Left colon (tissue), 2 donors: ENCODE data around the gene MSANTD3. TPM values are rescaled to one million over a fixed set of nuclear protein-coding genes. Genes with fewer than 3 reads are reported as not detected.

ENCODE experiments used
- ATAC-seq: fragments of 200-7000 bp; cut with Tn5 transposase; one replicate; pipeline ENCODE4 v1.9.1; 2020; ENCODE audit warnings: mild to moderate bottlenecking, moderate library complexity
- DNase-seq, 2 donors: peaks; one replicate each; pipeline ENCODE4 v3.0.0-alpha.2; 2020
- intact Hi-C, 2 donors: fragments of 100-400 bp; cut with DNase I in 1 of 2; cut with micrococcal nuclease in 1 of 2; formaldehyde crosslinking; loops; one replicate each; pipeline versions ENCODE4 v1.11.2 to v1.14.0; 2022; cut with DNase I, micrococcal nuclease
- total RNA-seq, 2 donors: library from RNA; stranded (reverse); fragmentation: NEBNext Ultra II Directional; extraction: Animal tissue kit (Norgen Biotek cat#: 25700); gene quantifications; one replicate each; pipeline ENCODE4 v1.2.1, GENCODE V29; 2021
- donor health status: DM: no; HTN: no; CAD: no.
- donor health status: DM: yes; HTN: yes; CAD: no.

MSANTD3 gene
- total RNA-seq, 2 donors from 2014 or later, result 9.2 to 9.8 TPM

DNA sequence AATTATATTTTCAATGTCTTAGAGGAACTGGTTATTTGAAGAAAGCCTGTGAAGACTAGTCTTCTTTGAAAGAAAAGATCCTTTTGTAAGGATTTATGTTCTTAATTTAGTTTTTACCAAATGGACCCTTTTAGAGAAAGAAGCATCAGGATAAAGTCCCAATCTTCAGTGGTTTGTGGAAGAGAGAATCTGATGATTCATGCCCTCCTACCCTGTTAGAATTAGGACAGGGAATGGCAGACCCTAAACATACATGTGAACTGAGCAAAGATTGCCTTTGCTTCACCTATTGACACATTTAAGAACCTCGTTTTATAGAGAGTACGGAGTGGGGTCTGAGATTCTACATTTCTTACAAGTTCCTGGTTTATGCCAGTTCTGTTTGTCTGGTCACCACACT, 26.0 kb downstream of the MSANTD3 start:
- ATAC-seq (no peak), DNase-seq (no peak)
- intact Hi-C loops, result no loop called here

DNA sequence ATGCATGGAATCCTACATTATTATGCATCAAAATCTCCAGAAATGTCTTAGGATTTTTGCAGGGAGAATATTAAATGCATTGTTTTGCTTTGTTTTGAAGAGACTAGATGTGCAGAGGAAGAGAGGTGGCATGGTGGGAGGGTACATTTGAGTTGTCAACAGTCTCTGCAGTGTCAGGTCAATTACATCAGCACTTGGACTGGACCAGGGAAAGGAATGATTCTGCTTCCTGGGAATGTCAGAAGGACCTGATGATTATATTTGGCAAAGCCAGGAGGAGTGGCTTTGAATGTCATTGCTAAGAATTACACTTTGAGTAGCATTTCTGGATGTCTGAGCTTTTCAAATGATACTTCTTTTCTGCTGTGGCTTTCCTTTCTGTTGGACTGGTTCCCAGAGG, 28.5 kb downstream of the MSANTD3 start:
- DNase-seq (no peak), ATAC-seq (no peak)
- intact Hi-C loops, result no loop called here

DNA sequence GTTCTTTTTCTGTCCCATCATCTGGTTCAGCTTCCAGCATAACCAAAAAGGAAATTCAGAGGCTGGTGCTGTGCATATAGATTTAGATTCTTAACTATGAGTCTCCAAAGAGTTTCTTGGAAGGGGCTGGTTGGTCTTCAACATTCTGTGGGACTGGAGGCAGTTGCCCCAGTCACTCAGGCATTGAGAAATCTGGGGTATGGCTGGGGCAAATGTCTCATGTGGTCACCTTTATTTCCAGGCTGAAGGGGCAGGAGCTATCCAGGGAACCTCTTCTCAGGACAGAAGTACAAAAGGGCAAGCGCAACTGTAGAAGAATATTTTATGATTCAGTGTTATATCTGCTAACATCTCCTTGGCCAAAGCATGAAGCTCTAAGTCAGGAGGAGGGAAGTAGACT, 30.6 kb downstream of the MSANTD3 start:
- no peak for DNase-seq

DNA sequence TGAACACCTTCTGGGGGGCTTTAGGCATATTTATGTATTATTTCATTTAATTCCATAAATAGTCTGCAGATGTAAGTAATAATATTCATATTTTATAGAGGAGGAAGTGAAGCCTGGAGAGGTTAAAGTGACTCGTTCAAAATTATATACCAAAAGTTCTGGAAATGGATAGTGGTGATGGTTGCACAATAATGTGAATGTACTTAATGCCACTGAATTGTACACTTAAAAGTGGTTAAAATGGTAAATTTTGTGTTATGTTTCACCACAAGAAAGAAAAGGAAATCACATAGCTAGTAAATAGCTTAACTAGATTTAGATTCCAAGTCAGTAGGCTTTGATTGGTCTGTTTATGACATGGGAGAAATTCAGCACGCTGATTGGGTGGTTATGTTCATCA, 33.0 kb downstream of the MSANTD3 start:
- DNase-seq (no peak), ATAC-seq (no peak)
- intact Hi-C loops, result no loop called here

More for the DNA sequence above, 30.6 kb downstream of the MSANTD3 start:
- ATAC-seq, result no peak
- intact Hi-C loops, result no loop called here

DNA sequence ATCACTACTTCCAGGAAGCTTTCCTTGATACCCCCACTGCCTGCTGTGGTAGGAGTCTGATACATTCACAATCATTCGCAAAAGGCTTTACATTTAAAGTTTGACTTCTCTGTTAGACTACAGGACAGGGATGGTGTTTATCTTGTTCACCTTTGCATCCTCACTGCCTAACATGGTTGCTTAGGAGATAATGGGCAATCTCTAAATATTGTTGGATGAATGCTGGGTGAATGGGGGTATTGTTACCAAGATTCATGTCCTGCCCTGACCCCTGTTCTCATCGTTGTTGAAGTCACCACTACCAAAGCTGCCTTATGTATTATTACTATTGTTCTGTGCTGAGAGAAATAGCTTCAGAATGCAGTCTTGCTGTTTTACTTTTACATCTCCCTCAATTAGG, 38.3 kb downstream of the MSANTD3 start:
- DNase-seq, result no peak
- no peak for ATAC-seq
- intact Hi-C loops, result no loop called here

DNA sequence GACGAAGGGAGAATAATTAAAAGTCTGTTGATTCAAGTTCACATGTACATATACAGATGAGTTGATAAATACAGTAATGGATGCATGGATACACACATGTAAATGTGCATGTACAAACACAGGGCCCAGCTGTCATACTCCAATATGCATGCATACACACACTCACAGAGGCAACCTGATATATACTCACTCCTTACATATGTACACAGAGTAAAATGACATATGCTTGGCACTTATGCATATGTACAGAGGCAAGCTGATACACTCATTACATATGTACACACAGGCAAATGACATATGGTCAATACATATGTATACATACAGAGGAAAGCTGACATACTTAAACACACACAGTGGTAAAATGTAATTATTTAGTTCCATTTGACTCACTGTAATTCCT, 38.8 kb downstream of the MSANTD3 start:
- DNase-seq (no peak), ATAC-seq (no peak)
- intact Hi-C loops, result no loop called here

DNA sequence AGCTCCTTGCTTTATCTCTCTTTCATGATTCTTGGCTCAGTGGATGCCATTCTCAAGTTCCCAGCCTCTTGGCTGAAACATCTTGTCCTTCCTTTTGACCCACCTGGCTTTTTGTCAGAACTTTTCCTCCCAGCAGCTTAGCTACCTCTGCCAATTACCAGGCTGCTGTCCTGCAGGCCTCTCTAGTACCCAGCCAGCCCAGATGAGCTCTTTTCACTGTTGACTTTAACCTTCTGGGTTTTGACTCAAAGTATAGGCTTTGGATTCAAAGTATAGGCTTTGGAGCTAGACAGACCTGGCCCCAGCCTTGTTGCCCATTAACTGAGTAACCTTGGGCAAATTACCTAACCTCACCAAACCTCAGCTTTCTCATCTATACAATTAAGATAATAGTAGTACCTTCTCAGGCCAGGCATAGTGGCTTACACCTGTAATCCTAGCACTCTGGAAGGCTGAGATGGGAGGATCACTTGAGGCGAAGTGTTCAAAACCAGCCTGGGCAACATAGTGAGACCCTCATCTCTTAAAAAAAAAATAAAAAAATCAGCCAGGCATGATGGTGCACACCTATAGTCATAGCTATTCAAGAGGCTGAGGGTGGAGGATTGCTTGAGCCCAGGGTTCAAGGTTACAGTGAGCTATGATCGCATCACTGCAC, 39.4 kb downstream of the MSANTD3 start:
- intact Hi-C loops, result no loop called here
- no peak for DNase-seq
- no peak for ATAC-seq

DNA sequence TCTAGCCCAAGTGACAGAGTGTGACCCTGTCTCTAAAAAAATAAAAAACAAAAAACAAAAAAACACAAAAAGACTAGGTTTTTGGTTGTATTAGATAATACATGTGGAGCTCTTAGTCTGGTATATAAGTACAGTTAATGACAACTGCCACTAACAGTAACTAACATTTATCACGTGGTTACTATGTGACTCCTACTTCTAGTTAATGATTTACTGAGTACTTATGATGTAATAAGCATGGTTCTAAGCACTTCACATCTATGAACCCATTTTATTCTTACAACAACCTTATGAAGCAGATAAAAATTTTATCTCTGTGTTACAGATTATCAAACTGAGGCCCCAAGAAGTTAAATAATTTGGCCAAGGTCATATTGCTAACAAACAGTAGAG, 39.9 kb downstream of the MSANTD3 start:
- intact Hi-C loops, result no loop called here
- ATAC-seq, result no peak
- DNase-seq, result no peak

DNA sequence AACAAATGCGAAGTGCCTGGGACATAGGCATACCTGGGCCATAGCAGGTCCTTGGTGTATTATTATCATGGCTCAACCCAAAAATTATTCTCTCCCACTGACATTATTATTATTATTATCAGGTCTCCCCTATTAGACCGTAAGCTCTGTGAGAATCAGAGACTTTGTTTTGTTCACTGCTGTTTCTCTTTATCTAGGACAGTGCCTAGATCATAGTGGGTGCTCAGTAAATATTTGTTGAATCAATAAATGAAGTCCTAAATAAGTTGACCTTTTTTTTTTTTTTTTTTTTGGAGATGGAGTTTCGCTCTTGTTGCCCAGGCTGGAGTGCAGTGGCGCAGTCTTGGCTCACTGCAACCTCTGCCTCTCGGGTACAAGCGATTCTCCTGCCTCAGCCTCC, 41.1 kb downstream of the MSANTD3 start:
- intact Hi-C loops, result no loop called here
- ATAC-seq (no peak), DNase-seq (no peak)

DNA sequence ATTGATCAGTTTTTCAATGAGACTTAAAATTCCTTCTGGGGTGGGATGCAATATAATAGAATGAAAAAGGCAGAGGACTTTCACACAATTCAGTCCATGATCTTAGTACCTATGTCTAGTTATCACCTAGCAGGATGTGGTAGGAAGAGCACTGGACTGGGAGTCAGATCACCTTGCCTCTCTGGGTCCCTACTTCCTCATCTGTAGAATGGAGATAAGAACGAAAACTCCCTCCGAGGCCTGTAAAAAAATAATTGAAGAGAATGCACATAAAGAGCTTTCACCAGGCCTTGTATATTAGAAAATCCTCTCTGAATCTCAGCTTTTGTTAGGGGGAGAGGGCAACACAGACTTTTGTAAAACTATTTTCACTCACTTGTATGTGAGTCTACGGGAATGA, 45.3 kb downstream of the MSANTD3 start:
- ATAC-seq (no peak), DNase-seq (no peak)
- intact Hi-C loops, result no loop called here

DNA sequence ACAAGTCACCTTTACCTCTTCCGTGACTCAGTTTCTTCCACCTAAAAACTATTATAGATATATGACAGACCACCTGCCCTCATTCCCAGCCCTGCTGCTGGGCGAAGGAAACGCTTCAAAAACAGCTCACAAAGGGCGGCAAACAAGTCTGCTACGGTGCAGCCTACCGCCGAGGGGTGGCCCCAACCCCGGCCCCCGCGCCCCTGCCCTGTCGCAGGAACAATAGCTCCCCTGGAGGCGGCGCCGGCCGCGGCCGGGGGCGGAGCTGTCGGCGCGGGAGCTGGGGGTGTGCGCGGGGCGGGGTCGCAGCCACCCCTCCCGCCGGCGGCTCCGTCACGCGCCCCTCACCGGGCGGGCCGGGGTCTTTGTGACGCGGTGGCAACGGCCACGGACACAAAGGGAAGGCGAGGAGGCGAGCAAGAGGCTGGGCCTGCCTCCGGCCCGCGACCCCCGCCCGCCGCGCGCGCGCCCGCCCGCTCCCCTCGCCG, 45.9 kb downstream of the MSANTD3 start, which contains the start of gene TMEFF1:
TMEFF1 (plus strand) TSS at position 362 of the 488 bp plus-strand sequence. CDS start 396 bp downstream, outside the sequence.
- DNase-seq (peak; percentile 26 to 34), ATAC-seq (peak; percentile 61)
- intact Hi-C loops, result no loop called here

DNA sequence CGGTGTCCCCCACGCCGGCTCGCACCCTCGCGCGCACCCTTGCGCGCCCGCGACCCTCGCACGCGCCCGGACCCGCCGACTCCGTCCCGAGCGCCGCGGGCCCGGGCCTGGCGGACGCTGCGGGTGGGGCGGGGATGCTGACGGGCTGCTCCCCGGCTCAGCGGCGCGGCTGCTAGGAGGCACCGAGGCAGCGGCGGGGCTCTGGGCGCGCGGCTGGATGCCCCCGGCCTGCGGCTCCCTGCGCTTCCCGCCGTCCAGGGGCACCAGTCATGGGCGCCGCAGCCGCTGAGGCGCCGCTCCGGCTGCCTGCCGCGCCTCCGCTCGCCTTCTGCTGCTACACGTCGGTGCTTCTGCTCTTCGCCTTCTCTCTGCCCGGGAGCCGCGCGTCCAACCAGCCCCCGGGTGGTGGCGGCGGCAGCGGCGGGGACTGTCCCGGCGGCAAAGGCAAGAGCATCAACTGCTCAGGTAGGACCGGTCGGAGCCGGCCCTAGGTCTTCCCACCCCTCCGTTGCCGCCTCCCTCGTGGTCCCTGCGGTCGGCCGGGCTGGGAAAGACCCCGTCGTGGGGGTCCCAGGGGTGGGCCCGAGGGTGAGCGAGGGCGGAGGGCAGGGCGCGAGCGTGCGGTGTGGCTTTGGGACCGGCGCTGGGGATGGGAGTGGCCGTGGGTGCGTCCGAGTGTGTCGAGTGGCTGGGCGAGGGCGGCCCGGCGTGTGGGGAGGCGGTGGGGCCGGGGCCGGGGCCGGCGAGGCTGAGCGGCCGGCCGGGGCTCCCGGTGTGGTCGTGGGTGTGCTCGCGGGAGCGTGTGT, 46.5 kb downstream of the MSANTD3 start:
- peak in 1 of 2 donors; percentile 17 for DNase-seq
- intact Hi-C loops, result no loop called here
- ATAC-seq, result peak; percentile 58

DNA sequence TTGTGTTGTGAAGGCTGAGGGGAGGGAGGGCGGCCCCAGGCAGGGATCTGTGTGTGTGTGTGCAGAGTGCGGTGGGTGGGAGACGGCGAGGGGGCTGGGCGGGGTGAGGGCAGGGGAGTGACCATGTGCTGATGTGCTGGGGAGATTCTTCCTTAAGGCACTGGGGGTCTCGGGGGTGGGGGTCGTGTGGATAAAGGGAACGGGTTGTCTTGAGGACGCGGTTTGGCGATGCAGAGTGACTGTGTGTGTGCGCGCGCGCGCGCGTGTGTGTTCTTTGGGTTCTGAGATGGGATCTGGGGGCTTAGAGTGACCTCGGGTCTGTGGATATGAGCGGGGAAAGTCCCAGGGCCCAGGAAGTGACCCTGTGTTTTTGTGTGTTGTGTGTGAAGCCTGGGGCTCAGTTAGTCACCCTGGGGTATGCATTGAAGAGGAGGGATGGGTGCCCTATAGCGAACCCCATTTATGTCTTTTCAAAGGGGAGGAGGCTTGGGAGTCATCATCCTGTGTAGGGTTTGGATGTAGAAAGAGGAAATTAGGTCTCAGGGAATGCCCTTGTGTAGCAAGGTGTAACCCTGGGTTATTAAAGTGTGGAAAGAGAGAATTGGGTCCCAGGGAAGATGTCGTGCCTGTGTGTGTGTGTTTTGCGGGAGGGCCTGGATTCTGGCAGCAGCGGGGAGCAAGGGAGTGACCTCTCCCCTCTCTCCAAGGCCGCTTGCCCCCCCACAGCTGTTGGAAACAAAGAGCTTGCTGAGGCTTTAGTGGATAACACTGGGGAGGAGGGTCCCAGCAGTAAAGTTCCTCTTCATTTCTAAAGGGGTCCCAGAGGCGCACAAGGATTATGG, 47.4 kb downstream of the MSANTD3 start:
- no peak for ATAC-seq

DNA sequence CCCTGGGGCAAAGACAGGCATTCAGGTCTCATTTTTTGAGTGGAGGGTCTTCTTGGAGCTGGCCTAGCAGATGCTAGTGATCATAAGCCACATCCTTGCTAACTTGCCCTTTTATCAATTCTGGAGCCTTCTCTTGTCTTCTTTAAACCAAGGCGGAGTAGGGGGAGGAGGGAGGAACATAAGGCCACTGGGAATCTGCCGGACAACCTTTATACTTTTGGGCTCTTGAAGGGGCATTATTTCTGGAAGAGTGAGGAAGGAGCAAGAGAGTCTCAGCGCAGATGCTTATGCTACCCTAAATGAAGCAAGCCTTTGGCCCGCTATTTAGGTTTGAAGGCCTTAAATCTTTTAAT, 48.0 kb downstream of the MSANTD3 start:
- intact Hi-C loops, result no loop called here
- ATAC-seq (no peak), DNase-seq (no peak)

More for the DNA sequence above, 47.4 kb downstream of the MSANTD3 start:
- intact Hi-C loops, result no loop called here
- peak in 1 of 2 donors; percentile 5 for DNase-seq

DNA sequence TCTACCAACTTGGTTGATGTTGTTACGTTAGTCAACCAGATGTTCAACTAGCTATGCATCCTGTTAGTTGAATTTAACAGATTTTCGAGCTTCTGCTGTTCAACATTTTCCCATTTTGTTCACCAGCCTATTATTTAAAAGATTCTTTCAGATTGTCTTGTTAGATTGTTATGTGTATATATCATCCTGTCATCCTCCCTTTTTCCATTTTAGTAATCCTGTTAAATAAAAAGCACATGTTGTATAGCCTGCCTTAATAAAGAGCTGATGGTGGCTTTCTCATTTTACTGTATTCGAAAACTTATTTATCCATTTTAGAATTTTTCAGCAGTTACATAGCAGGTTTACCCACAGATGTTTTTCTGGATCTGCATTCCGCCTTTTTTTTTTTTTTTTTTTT, 50.3 kb downstream of the MSANTD3 start:
- intact Hi-C loops, result no loop called here
- ATAC-seq, result no peak

DNA sequence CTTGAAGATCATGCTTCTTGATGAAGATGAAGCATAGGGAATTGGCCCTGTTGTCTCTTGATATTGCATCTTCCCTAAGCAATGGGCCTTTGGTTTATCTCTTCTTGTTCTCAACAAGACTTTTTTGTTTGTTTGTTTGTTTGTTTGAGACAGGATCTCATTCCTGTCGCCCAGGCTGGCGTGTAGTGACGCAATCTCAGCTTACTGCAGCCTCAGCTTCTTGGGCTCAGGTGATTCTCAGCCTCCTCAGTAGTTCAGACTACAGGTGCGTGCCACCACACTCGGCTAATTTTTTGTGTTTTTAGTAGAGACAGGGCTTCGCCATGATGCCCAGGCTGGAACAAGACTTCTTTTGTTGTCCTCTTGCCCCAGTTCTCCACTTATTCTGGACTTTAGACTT, 51.2 kb downstream of the MSANTD3 start:
- intact Hi-C loops, result no loop called here
- DNase-seq (no peak), ATAC-seq (no peak)

More for the DNA sequence above, 50.3 kb downstream of the MSANTD3 start:
- DNase-seq, result no peak

DNA sequence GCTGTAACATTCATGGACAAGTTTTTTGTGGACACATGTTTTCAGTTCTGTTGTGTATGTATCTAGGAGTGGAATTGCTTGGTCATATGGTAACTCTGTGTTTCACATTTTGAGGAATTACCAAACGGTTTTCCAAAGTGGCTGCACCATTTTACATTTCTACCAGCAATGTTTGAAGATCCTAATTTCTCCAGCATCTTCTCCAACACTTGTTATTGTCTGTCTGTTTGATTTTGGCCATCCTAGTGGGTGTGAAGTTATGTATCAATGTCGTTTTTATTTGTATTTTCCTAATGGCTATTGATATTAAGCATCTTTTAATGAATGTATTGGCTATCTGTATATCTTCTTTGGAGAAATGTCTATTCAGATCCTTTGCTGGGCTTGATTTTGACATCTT, 52.9 kb downstream of the MSANTD3 start:
- intact Hi-C loops, result no loop called here
- DNase-seq, result no peak
- ATAC-seq, result no peak

DNA sequence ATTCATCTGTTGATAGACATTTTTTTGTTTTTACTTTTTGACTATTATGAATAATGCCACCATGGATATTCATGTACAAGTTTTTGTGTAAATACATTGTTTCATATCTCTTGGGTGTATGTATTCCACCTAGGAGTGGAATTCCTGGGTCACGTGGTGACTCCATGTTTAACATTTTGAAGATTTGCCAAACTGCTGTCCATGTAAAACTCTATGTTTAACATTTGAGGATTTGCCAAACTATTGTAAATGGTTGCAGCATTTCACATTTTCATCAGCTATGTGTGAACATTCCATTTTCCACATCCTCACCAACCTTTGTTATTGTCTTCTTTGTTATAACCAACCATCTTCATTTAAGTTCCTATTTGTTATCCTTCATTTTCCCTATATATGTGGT, 58.3 kb downstream of the MSANTD3 start:
- no peak for ATAC-seq
- intact Hi-C loops, result no loop called here
- no peak for DNase-seq

DNA sequence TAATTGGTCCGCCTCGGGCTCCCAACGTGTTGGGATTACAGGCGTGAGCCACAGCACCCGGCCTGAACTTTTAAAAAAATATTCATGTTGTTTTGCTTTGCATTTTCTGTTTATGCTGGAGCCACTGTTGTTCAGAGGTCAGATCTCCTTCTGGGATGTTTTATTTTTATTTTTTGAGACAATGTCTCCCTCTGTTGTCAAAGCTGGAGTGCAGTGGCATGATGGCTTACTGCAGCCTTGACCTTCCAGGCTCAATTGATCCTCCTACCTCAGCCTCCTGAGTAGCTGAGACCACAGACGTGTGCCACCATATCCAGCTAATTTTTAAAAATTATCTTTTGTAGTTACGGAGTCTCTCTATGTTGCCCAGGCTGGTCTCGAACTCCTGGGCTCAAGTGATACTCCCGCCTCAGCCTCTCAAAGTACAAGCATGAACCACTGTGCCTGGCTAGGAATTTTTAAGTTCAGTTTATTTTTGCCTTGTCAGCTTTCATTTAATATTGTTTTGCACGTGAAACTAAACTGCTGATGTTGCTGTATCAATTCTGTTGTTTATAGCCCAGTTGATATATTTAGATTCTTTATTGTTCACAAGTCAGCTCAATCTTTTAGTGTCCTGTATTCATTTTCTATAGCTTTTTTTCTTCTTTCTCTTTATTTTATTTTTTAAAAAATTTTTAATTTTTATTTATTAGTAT, 59.7 kb downstream of the MSANTD3 start:
- ATAC-seq, result no peak
- intact Hi-C loops, result no loop called here
- DNase-seq, result no peak
